DND-41 (cell line): ENCODE measurements around the gene TOR1A.

Experiments used
- EZH2 ChIP-seq: IDR thresholded peaks from 3 replicates; pipeline ENCODE4 v1.6.1; 2012; ENCODE audit warnings: borderline replicate concordance, low read depth, mild to moderate bottlenecking, moderate library complexity, low read length, inconsistent platforms; ENCODE audit not compliant: severe bottlenecking
- TF ChIP-seq, protein P1 (sequence below): IDR thresholded peaks from 2 replicates; pipeline ENCODE4 v1.5.1; 2012; ENCODE audit warnings: borderline replicate concordance, low read length, moderate library complexity, mild to moderate bottlenecking; ENCODE audit not compliant: poor library complexity, severe bottlenecking; ENCODE audit errors: extremely low read depth

- TF ChIP-seq, protein P1, sequence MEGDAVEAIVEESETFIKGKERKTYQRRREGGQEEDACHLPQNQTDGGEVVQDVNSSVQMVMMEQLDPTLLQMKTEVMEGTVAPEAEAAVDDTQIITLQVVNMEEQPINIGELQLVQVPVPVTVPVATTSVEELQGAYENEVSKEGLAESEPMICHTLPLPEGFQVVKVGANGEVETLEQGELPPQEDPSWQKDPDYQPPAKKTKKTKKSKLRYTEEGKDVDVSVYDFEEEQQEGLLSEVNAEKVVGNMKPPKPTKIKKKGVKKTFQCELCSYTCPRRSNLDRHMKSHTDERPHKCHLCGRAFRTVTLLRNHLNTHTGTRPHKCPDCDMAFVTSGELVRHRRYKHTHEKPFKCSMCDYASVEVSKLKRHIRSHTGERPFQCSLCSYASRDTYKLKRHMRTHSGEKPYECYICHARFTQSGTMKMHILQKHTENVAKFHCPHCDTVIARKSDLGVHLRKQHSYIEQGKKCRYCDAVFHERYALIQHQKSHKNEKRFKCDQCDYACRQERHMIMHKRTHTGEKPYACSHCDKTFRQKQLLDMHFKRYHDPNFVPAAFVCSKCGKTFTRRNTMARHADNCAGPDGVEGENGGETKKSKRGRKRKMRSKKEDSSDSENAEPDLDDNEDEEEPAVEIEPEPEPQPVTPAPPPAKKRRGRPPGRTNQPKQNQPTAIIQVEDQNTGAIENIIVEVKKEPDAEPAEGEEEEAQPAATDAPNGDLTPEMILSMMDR = no peak
- TF ChIP-seq EZH2 = no peak
Observed at GRCh38 chr9:129836311-129837007, 12.5 kb upstream of the TOR1A start.
